GM12878 (cell line): ENCODE measurements around the gene FBLIM1.

Experiments
- ATF2 ChIP-seq: IDR thresholded peaks from 2 replicates; pipeline ENCODE4 v1.6.1; 2012; ENCODE audit warnings: low read length, inconsistent platforms
- SIX5 ChIP-seq: IDR thresholded peaks from 2 replicates; pipeline ENCODE4 v1.6.1; 2011; ENCODE audit warnings: mild to moderate bottlenecking, low read depth, low read length, moderate library complexity; ENCODE audit not compliant: severe bottlenecking
- STAT3 ChIP-seq: IDR thresholded peaks from 2 replicates; pipeline ENCODE4 v1.6.1; 2011; ENCODE audit warnings: low read depth, low read length, improper control_type of control experiment

DNA sequence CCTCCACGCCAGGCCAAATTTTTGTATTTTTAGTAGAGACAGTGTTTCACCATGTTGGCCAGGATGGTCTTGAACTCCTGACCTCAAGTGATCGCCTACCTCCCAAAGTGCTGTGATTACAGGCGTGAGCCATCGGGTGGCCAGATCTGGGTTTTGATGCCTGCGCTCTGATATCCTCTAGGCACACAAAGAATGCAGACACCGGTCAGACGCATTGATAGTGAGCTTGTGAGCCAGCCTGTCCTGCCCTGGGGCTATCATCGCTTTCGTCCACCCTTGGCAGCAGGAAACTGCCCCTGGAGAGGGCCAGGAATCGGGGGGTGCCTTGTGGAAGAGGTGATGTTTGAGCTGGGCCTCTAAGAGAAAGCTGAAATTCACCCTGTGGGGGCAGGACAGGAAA lies 4.0 kb downstream of the FBLIM1 start:
- TF ChIP-seq ATF2 (no peak), STAT3 (no peak), SIX5 (no peak)
